WERI-Rb-1 (cell line): ENCODE results near the gene CIC.

Source experiments
- DNase-seq: peaks from one replicate; pipeline ENCODE4 v3.0.0-alpha.2; 2020
- H3K27ac ChIP-seq: fragments of 250-450 bp; sonication (Bioruptor Pico); 2 replicates; pipeline ENCODE4 v1.5.1; 2020; ENCODE audit warnings: mild to moderate bottlenecking, moderate library complexity
- H3K27me3 ChIP-seq: fragments of 250-450 bp; sonication (Bioruptor Pico); 2 replicates; pipeline ENCODE4 v1.5.1; 2021; ENCODE audit warnings: mild to moderate bottlenecking, low read depth, moderate library complexity; ENCODE audit not compliant: insufficient read depth, severe bottlenecking
- H3K36me3 ChIP-seq: fragments of 250-450 bp; sonication (Bioruptor Pico); 2 replicates; pipeline ENCODE4 v1.5.1; 2020; ENCODE audit warnings: mild to moderate bottlenecking, moderate library complexity
- H3K4me3 ChIP-seq: 2 replicates; pipeline ENCODE4 v1.5.1; 2011; ENCODE audit warnings: low read depth, mild to moderate bottlenecking, control low read depth, low read length
- H3K9me3 ChIP-seq: fragments of 250-450 bp; sonication (Bioruptor Pico); 2 replicates; pipeline ENCODE4 v1.5.1; 2021; ENCODE audit warnings: mild to moderate bottlenecking, moderate library complexity; ENCODE audit not compliant: severe bottlenecking
- CTCF ChIP-seq: IDR thresholded peaks from 2 replicates; pipeline ENCODE4 v1.5.1; 2011; ENCODE audit warnings: low read depth, mild to moderate bottlenecking, control low read depth, inconsistent platforms, low read length

The CIC gene

GRCh38 chr19:42287017-42287826, 18.2 kb downstream of the CIC start:
- Histone ChIP-seq H3K4me3 (no peak overlapping the region), H3K27ac (no peak overlapping the region), H3K36me3 (peaks cover 57% of the 10 kb centered on the region), H3K27me3 (no peaks in the 10 kb centered on the region), H3K9me3 (no peaks in the 10 kb centered on the region)
- TF ChIP-seq CTCF, result no peak
- no peak for DNase-seq

- H3K27ac ChIP-seq, result no peak overlapping the region
- H3K4me3 ChIP-seq, result no peak overlapping the region
- no peak for DNase-seq
- H3K27me3 ChIP-seq, result no peaks in the 10 kb centered on the region
- no peaks in the 10 kb centered on the region for H3K9me3 ChIP-seq
- peaks cover 63% of the 10 kb centered on the region for H3K36me3 ChIP-seq
- no peak for TF ChIP-seq CTCF
These were observed 18.7 kb downstream of the CIC start for GRCh38 chr19:42287827-42288107.

- no peak for DNase-seq
- Histone ChIP-seq H3K36me3 (peaks cover 69% of the 10 kb centered on the region), H3K9me3 (no peaks in the 10 kb centered on the region), H3K27ac (no peak overlapping the region), H3K27me3 (no peaks in the 10 kb centered on the region), H3K4me3 (no peak overlapping the region)
- no peak for TF ChIP-seq CTCF
These were observed 19.3 kb downstream of the CIC start for GRCh38 chr19:42288387-42288786.

- Histone ChIP-seq H3K4me3 (no peak overlapping the region), H3K27ac (no peak overlapping the region), H3K9me3 (no peaks in the 10 kb centered on the region), H3K36me3 (peaks cover 75% of the 10 kb centered on the region), H3K27me3 (no peaks in the 10 kb centered on the region)
- no peak for DNase-seq
- TF ChIP-seq CTCF, result 0 out of 2 replicates have a peak, but pooled peaks have one; percentile 12
These were observed 20.0 kb downstream of the CIC start for GRCh38 chr19:42288881-42289555.

- Histone ChIP-seq H3K4me3 (no peak overlapping the region), H3K36me3 (peaks cover 81% of the 10 kb centered on the region), H3K9me3 (no peaks in the 10 kb centered on the region), H3K27me3 (no peaks in the 10 kb centered on the region), H3K27ac (no peak overlapping the region)
- DNase-seq, result no peak
- no peak for TF ChIP-seq CTCF
These were observed 20.5 kb downstream of the CIC start for GRCh38 chr19:42289556-42290041.
